HG03354 (cell line): ENCODE measurements around the gene RASEF.
"Not testable (repeated sequence)": the region's sequence is repeated elsewhere in the genome, so short reads cannot be mapped to it uniquely, and the experiment has no call there.

Source experiments
- ATAC-seq: cut with Tn5 transposase; IDR thresholded peaks from one replicate; pipeline ENCODE4 v1.9.1; 2021; ENCODE audit warnings: mild to moderate bottlenecking; ENCODE audit not compliant: unreplicated experiment, poor library complexity, severe bottlenecking

RASEF gene

DNA sequence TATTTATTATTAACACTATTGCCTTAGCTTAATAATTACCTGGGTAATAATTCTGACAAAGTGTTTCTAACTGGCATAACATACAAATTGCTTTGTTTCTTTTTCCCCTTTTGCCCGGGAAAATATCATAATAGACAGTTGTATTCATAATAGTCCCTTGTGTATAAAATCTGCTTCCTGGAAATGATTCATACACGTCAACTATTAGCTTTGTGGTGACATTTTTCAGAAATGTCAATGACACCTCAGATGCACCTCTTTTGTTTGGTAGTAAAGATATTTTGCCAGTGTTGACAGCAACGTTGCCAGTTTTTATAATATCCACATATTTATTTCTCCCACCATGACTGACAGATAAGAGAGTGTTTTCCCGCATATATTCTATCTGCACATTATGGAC is 73.0 kb downstream of the RASEF start:
- ATAC-seq = no peak

DNA sequence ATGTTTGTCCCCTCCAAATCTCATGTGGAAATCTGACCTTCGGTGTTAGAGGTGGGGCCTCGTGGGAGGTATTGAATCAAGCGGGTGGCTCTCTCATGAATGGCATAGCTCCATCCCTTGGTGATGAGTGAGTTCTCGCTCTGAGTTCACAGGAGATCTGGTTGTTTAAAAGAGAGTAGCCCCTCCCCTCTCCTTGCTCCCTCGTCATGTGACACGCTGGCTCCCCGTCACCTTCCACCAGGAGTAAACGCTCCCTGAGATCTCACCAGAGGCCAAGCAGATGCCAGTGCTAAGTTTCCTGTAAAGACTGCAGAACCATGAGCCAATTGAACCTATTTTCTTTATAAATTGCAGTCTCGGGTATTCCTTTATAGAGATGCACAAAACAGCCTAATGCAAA is 74.5 kb downstream of the RASEF start:
- ATAC-seq = no peak

DNA sequence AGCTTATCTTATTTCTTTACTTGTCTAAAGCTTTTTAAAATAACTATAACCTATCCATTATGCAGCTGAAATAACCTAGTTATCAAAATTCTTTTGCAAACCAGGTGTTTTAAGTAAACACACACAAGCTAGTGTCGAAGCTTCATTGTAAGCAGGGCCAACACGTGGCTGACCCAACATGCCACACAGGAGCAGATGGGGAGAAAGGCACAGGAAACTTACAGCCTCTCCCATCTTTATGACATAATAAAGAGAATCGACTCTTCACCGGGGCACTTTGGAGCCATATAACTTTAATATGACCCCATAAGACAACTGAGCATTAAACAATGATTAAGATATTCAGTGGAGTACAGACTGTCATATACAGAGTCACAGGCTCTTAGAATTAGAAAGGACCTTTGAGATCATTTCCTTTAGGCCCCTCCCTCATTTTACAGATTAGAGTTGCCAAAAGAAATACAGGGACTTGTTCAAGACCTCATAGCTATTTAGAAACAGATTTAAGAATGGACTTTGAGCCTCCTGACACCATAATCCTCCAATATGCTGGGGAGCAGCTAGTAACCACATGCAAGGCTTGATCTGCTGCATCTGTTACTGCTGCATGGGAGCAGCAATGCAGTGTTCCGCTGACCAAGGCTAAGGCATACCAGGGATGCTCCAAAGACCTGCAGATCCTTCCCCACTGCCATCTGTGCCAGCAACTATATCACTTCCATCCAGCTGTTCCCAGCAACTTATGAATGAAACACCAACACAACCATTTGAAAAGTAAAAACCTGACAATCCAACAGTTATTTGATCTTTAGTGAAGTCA is 75.4 kb downstream of the RASEF start:
- ATAC-seq = no peak

DNA sequence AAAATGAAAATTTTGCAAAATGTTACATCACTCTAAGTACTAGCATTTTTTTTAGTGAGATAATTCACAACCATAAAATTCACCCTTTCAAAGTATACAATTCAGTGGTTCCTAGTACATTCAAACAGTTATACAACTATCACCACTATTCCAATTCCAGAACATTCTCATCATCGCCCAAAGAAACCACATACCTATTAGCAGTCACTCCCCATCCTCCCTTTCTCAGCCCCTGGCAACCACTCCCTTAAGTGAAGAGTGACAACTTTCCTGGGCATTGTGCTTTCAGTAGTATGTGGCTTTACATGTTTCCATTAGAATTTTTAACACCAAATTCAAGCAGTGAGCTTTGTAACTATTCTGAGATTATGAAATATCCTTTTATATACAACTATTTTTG is 81.4 kb downstream of the RASEF start:
- no peak for ATAC-seq

DNA sequence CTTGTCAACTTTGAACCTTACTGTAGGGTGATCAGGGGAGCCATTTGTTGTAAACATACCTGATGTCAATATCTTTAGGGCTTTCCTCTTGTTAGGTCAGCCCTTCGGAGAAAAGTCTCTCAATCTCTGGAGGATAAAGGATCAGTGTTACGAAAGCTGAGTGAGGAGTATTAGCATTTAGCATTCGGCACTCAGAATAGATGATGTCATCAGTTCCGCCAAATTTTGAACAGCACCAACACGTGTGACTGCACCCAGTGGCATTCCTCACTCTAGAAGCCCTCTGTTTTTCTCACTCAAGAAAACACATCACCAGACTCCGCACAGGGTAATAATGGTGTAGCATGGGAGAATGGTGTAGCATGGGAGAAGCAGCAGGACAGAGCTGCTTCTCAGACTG is 87.8 kb downstream of the RASEF start:
- no peak for ATAC-seq

DNA sequence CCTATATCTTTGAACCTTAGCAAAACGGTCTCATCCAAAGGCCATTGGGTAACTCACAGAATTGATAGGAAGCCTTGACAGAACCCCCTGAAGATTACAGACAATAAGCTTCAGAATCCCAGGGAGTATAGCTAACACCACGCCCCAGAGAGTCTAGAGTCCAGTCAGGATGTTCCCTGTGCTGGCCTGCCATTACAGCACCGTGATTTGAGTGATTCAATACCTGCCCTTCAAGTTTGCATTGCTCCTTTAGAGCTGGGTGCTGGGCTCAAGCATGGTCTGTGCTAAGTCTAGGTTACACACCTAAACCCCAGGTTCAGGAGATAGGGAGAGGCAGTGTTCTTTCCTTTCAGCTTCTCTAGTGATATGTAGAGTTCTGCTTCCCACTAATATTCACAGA is 90.5 kb downstream of the RASEF start:
- ATAC-seq = no peak

DNA sequence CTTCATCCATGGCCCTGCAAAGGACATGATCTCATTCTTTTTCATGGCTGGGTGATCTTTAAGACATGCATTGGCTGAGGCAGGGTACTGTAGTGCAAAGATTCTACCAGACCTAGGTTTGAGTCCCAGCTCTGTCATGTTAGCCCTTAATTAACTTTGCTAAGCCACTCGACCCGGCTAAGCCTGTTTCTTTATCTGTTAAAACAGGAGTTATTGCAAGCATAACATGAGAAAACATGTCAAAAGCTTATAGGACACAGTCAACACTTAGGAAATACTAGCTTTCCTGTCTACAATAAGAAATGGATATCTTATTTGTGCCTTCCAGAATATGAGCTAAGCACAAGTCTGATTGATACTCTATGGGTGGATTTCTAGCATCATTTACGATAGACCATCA is 92.6 kb downstream of the RASEF start:
- ATAC-seq = no peak

DNA sequence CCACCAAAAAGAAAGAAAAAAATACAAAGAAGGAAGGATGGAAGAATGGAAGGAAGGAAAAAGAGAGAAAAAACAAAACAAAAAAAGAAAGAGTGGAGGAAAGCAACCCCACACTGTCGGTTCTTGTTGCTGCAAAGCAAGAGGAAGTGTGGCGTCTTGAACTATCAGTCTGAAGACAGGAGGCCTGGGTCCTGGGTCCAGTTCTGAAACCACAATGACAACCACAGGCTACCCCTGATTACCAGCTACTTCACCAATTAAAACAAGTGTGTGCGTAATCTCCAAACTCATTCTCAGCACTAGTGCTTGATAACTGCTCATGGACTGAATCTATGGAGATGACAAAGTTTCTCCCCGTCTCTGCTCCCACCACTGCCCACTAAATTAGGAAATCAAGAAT is 93.7 kb downstream of the RASEF start:
- no peak for ATAC-seq

DNA sequence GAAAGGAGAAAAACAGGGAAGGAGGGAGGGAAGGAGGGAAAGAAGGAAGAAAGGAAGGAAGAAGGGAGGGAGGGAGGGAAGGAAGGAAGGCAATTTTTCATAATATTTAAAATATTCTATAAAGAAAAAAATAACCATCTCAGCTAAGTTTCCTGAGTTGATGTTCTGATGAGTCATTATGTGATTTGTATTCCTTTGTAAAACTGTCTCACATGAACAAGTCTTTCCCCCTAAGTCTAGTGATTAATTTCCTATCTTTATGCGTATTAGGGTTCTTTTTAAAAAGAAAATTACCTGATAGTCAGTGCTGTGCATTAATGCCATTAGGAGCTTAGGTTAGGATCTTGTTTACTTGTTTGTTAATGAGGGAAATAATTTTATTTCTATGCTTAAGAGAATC is 94.1 kb downstream of the RASEF start:
- ATAC-seq = no peak

DNA sequence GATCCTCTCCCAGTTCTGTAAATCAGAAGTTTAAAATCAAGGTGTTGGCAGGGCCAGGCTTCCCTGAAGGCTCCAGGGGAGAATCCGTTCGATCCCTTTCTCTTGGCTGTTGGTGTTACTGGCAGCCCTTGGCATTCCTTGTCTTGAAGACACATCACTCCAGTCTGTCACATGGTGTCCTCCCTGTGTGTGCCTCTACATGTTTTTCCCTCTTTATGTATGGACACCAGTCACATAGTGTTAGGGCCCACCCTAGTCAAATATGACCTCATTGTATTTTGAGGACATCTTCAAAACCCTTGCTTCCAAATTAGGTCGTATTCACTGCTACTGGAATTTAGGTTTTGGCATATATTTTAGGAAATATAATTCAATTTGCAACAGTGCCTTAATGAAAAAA is 94.6 kb downstream of the RASEF start:
- no peak for ATAC-seq

DNA sequence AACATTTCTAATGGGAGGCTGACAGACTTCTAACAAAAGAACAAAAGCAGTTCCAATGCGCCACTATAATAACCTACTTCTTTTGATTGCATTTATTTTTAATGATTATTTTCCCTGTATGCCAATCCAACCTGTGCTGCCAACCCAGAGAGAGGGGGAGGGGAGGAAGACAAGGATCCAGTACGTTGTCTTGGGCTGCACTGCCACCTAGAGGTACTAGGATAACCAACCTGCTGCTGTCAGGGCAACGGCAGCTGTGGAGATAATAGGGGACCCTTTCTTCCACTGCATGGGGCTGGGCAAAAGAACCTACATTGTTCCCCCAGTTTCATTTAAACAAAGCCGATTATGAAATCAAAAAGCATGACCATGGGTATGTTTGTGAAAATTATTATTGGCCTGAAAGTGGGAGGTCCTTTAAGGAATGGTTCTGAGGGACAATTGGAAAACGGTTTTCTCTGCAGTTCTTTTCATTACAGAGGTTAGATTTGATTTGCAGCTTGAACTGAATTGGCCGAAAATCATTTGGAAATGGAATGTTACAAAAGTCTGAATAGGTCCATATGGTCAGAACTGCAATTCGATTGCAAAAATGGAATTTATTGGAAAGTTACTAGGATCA is 101.3 kb downstream of the RASEF start:
- ATAC-seq = peak; percentile 98

DNA sequence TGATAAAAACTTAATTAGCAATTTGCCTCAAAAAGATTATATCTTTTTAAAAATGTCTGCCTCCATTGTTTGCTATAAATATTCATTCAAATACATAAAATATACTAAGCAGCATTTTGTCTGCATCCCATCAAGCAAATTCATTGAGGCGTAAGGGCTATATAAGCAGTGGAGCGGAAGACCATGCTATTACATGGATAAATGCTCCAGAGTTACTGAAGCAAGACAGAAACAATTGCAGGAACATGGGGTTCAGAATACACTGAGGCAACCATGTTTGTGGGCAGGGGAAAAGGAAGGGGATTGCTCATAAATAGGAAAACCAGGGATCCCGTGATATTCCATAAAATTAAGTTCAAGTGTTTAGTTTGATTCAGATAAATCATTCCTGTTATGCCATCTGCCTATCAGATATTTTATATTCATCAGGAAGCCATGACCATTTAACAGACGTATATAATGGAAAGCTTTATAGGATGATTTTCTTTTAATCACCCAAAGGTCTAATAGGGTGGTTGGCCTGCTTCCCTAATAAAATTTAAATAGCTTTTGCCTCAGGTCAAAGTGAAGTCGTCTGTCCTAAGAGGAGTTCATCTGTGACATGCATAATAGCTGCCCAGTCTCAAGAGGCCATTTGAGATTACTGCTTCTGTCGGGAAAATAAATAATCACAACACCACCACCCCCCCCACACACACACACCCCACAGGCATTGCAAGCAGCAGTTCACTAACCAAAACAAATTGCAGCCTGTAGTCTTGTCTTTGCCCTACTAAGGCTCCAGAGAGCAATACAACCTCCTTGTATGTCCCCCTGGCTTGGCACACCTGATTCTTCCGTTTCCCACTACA is 105.2 kb downstream of the RASEF start:
- ATAC-seq = no peak

DNA sequence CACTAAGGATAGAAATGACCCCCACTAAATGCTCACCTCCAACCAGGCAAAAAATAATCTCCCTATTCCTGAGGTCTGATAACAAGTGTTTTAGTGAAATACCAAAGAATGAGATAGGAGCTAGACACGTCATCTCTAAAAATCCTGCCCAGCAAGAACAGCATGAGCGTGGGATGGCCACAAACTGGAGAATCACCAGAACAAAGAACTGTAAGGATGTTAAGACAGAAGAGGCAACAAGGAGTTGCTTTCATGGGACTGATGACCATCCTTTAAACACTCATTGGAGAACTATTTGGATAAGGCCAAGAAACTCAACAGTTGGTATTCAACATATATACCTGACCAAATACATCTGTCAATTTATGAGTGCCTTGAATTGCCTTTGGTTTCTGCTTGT is 113.7 kb downstream of the RASEF start:
- ATAC-seq = no peak

DNA sequence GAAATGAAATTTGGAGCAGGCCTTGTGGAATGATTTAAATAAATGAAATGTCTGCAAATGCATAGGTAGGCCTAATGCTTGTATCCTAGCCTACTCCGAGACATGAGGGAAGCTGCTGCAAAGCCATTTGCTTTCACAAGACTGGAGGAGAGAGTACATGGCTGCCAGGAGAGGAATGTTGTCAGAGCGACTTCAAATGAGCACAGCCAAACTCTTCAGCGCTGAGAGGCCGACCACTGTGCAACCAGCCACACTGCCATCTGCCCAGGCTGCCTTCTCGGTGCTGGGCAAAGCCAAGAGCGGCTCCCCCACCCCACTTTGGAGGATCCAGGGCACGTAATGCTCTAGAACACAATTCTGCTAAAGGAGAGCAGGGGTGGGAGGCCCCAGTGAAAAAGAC is 122.6 kb downstream of the RASEF start:
- ATAC-seq = no peak

DNA sequence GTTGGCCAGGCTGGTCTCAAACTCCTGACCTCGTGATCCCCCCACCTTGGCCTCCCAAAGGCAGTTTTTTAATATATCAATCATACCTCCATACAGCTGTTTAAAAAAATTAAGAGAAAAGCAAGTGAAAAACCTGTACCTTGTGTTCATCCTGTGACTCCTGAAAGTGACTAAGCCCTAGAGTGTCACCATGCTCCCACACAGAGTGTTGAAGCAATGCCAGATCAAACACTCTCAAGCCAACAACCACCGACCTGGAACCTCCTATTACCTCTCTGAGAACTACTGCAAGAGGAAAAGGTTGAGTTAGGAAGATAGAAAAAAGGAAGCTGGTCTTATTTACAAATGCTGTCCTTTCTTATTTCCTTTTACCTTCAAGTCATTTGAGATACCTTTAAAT is 123.5 kb downstream of the RASEF start:
- ATAC-seq = no peak

DNA sequence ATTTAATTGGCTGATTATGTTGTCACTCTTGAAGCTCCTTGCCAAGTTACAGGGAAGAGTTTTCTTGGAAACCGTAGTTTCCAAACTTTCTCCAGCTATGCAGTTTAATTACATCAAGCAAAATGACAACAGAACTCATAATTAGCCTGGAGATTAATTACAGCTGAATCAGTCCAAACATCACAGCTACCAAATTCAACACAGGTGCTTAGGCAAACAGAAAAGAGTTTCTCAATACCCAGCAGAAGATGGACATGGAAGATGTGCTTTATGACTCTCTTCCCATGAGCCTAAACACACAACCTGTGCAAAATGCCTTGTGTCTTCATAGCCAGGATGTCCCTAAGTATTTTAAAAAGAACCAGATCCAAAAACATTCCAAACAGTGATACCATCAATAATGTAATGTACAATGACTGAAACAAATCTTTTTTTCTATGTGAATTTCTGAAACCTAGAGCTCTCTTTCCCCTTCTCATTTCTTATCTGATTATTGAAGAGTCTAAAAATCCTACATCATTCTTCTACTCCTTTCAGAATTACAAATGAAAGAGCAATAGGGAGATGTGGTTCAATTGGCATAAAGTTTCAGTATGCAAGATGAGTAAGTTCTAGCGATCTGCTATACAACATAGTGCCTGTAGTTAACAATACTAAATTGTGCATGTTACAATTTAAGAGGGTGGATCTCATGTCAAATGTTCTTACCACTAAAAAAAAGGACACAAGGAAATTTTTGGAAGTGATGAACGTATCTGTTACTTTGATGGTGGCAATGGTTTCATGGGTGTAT is 124.3 kb downstream of the RASEF start:
- no peak for ATAC-seq

DNA sequence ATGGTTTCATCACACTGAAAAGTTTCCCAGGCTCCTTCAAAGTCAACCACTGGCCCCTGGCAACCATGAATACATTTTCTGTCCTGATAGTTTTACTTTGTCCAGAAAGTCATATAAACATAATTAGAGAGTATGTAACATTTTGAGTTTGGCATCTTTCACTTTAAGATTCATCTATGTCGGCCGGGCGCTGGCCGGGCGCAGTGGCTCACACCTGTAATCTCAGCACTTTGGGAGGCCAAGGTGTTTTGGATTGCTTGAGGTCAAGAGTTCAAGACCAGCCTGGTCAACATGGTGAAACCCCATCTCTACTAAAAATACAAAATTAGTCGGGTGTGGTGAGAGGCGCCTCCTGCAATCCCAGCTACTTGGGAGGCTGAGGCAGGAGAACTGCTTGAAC is 126.4 kb downstream of the RASEF start:
- not testable (repeated sequence) for ATAC-seq

DNA sequence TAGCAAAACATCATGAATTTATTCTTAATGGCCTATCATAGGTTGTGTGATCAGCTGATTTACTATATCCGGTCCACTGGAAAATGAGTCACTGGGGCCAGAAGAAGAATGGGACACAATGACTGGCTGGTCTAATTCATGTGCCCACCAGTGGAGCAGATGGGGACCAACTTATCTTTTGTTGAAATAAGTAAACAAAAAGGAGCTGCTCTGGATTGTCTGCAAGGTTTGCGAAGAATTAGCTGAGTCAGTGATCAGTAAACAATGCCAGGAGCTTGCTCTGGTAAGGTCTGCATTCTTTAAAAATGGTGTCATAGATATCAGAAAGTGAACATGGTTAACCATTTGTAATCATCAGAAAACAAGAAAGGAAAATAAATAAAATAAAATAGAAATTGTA is 128.0 kb downstream of the RASEF start:
- ATAC-seq = no peak

DNA sequence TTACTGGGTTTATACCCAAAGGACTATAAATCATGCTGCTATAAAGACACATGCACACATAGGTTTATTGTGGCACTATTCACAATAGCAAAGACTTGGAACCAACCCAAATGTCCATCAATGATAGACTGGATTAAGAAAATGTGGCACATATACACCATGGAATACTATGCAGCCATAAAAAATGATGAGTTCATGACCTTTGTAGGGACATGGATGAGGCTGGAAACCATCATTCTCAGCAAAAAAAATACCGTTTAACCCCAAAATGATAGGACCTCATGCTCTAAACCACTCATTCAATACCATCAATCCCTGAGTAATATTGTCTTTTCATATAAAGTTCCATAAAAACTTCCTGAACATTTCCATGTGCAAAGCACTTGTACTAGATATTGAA is 128.9 kb downstream of the RASEF start:
- ATAC-seq = not testable (repeated sequence)

DNA sequence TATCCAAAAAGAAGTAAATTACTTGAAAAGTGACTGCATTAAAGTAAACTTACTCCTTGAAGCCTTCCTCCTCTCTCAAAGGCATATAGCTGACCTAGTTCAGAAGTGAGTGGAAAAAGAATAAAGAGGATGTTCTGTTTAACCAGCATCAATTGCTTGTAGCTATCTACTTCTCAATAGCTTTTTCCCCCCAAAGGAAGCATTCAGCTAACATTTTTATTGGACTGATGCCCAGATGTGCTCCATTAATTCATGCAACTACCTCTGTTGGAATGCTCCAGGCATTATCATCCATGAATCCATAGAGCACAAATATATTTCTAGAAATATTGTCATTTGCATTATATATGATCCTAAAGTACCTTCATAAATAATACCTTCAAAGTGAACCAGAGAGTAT is 132.8 kb downstream of the RASEF start:
- no peak for ATAC-seq
